ENCODE data around the gene CUL9. TPM values are rescaled to one million over a fixed set of nuclear protein-coding genes. Genes with fewer than 3 reads are reported as not detected.

The CUL9 gene
- polyA plus RNA-seq, 1 donor from 2014 or later, result 65.0 TPM

DNA sequence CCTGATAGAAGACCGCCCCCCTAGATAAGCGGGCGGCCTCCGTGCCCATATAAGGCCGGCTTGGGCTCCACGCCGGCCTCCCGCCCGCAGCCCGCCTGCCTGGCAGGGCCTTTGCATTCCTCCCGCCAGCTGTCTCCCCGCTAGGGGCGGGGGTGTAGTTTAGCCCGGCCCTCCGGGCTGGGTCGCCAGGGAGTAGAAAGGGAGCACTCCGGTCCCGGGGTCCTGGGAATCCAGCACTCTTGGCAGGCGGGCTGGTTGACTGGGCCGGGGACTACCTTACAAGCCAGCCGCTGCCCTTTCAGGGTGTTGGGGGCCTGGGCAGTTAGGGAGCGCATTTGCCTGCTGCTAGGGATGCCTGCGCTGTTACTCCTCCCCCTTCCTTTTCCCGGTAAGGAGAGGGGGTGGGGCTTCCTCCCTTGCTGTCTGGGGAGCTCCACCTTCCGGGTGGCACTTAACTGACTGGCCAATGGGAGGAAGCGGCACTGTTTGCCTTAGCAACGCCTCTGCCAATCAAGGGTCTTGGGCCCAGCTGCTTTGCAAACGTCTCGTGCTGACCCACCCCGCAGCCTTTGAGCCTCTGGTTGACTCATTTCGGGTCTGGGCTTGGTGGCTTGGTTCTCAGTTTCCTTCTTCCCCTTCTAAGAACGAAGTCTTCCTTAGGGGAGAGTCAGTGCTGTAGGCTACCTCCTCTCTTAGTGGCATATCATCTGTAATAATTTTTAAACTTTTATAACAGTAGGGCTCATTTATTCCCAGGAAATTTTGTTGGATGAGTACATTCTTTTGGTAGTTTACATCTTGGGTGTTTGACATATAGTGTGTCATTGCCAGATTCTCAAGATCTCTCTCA is 7.5 kb upstream of the CUL9 start:
- H3K4me2 ChIP-seq (ENCODE audit: low read length), result peak overlapping the region; percentile 84
- no peaks in the 10 kb centered on the region for H3K36me3 ChIP-seq (ENCODE audit: insufficient read depth, low read length)
- peak overlapping the region; percentile 99 for H3K9ac ChIP-seq (ENCODE audit: low read length)
- peak overlapping the region; percentile 98 for H3K4me3 ChIP-seq (ENCODE audit: low read length)
- no peak overlapping the region for H2AFZ ChIP-seq (ENCODE audit: low read depth, low read length)
- H4K20me1 ChIP-seq (ENCODE audit: insufficient read depth), result peaks cover 18% of the 10 kb centered on the region
- H3K79me2 ChIP-seq (replicated peaks; ENCODE audit: insufficient read depth, low read length), result peaks cover 35% of the 10 kb centered on the region
- H3K27ac ChIP-seq (ENCODE audit: low read length), result peak overlapping the region; percentile 92
- no peaks in the 10 kb centered on the region for H3K9me2 ChIP-seq (ENCODE audit: insufficient read depth, low read length)
- TF ChIP-seq, protein P1, sequence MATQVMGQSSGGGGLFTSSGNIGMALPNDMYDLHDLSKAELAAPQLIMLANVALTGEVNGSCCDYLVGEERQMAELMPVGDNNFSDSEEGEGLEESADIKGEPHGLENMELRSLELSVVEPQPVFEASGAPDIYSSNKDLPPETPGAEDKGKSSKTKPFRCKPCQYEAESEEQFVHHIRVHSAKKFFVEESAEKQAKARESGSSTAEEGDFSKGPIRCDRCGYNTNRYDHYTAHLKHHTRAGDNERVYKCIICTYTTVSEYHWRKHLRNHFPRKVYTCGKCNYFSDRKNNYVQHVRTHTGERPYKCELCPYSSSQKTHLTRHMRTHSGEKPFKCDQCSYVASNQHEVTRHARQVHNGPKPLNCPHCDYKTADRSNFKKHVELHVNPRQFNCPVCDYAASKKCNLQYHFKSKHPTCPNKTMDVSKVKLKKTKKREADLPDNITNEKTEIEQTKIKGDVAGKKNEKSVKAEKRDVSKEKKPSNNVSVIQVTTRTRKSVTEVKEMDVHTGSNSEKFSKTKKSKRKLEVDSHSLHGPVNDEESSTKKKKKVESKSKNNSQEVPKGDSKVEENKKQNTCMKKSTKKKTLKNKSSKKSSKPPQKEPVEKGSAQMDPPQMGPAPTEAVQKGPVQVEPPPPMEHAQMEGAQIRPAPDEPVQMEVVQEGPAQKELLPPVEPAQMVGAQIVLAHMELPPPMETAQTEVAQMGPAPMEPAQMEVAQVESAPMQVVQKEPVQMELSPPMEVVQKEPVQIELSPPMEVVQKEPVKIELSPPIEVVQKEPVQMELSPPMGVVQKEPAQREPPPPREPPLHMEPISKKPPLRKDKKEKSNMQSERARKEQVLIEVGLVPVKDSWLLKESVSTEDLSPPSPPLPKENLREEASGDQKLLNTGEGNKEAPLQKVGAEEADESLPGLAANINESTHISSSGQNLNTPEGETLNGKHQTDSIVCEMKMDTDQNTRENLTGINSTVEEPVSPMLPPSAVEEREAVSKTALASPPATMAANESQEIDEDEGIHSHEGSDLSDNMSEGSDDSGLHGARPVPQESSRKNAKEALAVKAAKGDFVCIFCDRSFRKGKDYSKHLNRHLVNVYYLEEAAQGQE (IDR thresholded peaks at IDR 0.05; ENCODE audit: borderline replicate concordance), result no peak
- TF ChIP-seq SMC3 (conservative IDR thresholded peaks at IDR 0.05; ENCODE audit: poor library complexity) (no peak), TAF1 (IDR thresholded peaks at IDR 0.05; ENCODE audit: low read depth) (no peak), MXI1 (conservative IDR thresholded peaks at IDR 0.05; ENCODE audit: poor library complexity, severe bottlenecking) (peak; percentile 88), POLR2AphosphoS5 (IDR thresholded peaks at IDR 0.05) (peak; percentile 72), EP300 (conservative IDR thresholded peaks at IDR 0.05; ENCODE audit: poor library complexity, severe bottlenecking) (no peak), EZH2 (IDR thresholded peaks at IDR 0.05; ENCODE audit: borderline replicate concordance, insufficient read depth, low read length, poor library complexity, severe bottlenecking) (no peak)
- TF ChIP-seq, protein P2, sequence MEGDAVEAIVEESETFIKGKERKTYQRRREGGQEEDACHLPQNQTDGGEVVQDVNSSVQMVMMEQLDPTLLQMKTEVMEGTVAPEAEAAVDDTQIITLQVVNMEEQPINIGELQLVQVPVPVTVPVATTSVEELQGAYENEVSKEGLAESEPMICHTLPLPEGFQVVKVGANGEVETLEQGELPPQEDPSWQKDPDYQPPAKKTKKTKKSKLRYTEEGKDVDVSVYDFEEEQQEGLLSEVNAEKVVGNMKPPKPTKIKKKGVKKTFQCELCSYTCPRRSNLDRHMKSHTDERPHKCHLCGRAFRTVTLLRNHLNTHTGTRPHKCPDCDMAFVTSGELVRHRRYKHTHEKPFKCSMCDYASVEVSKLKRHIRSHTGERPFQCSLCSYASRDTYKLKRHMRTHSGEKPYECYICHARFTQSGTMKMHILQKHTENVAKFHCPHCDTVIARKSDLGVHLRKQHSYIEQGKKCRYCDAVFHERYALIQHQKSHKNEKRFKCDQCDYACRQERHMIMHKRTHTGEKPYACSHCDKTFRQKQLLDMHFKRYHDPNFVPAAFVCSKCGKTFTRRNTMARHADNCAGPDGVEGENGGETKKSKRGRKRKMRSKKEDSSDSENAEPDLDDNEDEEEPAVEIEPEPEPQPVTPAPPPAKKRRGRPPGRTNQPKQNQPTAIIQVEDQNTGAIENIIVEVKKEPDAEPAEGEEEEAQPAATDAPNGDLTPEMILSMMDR (IDR thresholded peaks at IDR 0.05; ENCODE audit: poor library complexity, severe bottlenecking), result no peak
- H3K9me3 ChIP-seq (ENCODE audit: low read length), result no peaks in the 10 kb centered on the region
- no peaks in the 10 kb centered on the region for H3K27me3 ChIP-seq (ENCODE audit: insufficient read depth, low read depth, low read length)
- no peaks in the 10 kb centered on the region for H3F3A ChIP-seq (ENCODE audit: insufficient read depth, low read length, poor library complexity, severe bottlenecking)

- Histone ChIP-seq H3K27me3 (ENCODE audit: insufficient read depth, low read depth, low read length) (no peaks in the 10 kb centered on the region), H3K36me3 (ENCODE audit: insufficient read depth, low read length) (no peaks in the 10 kb centered on the region), H3K4me3 (ENCODE audit: low read length) (no peak overlapping the region), H4K20me1 (ENCODE audit: insufficient read depth) (peaks cover 18% of the 10 kb centered on the region), H3K9ac (ENCODE audit: low read length) (no peak overlapping the region), H2AFZ (ENCODE audit: low read depth, low read length) (no peak overlapping the region), H3K9me3 (ENCODE audit: low read length) (no peaks in the 10 kb centered on the region), H3K9me2 (ENCODE audit: insufficient read depth, low read length) (no peaks in the 10 kb centered on the region), H3K27ac (ENCODE audit: low read length) (no peak overlapping the region), H3K79me2 (replicated peaks; ENCODE audit: insufficient read depth, low read length) (peaks cover 35% of the 10 kb centered on the region), H3K4me2 (ENCODE audit: low read length) (no peak overlapping the region), H3F3A (ENCODE audit: insufficient read depth, low read length, poor library complexity, severe bottlenecking) (no peaks in the 10 kb centered on the region)
- TF ChIP-seq, protein P2 (IDR thresholded peaks at IDR 0.05; ENCODE audit: poor library complexity, severe bottlenecking), result no peak
Observed at GRCh38 chr6:43175676-43176422, 6.1 kb upstream of the CUL9 start.
